Osteoblast (primary cell): ENCODE measurements around the gene SEC14L3. TPM values are rescaled to one million over a fixed set of nuclear protein-coding genes. Genes with fewer than 3 reads are reported as not detected.
"Not testable (repeated sequence)": the region's sequence is repeated elsewhere in the genome, so short reads cannot be mapped to it uniquely, and the experiment has no call there.

ENCODE experiments used
- DNase-seq: peaks from one replicate; pipeline ENCODE4 v3.0.0; 2011; ENCODE audit warnings: low spot score, mixed read lengths; ENCODE audit not compliant: insufficient read length; ENCODE audit errors: missing footprints
- H2AFZ ChIP-seq: 2 replicates; pipeline ENCODE4 v1.6.0; 2011; ENCODE audit warnings: mild to moderate bottlenecking, low read length
- H3K27ac ChIP-seq: 2 replicates; pipeline ENCODE4 v1.5.1; 2011; ENCODE audit warnings: mild to moderate bottlenecking, low read depth, low read length, moderate library complexity
- H3K27me3 ChIP-seq: 2 replicates; pipeline ENCODE4 v1.6.0; 2012; ENCODE audit warnings: mild to moderate bottlenecking, control low read depth, inconsistent platforms, low read length, moderate library complexity; ENCODE audit not compliant: insufficient read depth
- H3K36me3 ChIP-seq: 2 replicates; pipeline ENCODE4 v1.5.1; 2011; ENCODE audit warnings: mild to moderate bottlenecking, low read length, control low read depth, moderate library complexity; ENCODE audit not compliant: insufficient read depth
- H3K4me1 ChIP-seq: 2 replicates; pipeline ENCODE4 v1.5.1; 2011; ENCODE audit warnings: mild to moderate bottlenecking, low read length, control low read depth, moderate library complexity; ENCODE audit not compliant: insufficient read depth
- H3K4me2 ChIP-seq: 2 replicates; pipeline ENCODE4 v1.6.0; 2011; ENCODE audit warnings: mild to moderate bottlenecking, low read length; ENCODE audit not compliant: insufficient read depth
- H3K4me3 ChIP-seq: fragments of 200-600 bp; sonication (generic); 3 replicates; pipeline ENCODE4 v1.5.1; 2012; ENCODE audit warnings: mild to moderate bottlenecking, low read length, inconsistent platforms; ENCODE audit not compliant: insufficient read depth
- H3K79me2 ChIP-seq: 2 replicates; pipeline ENCODE4 v1.6.0; 2012; ENCODE audit warnings: mild to moderate bottlenecking, low read length, control low read depth, inconsistent platforms; ENCODE audit not compliant: insufficient read depth
- H3K9me3 ChIP-seq: 2 replicates; pipeline ENCODE4 v1.5.1; 2011; ENCODE audit warnings: low read depth, low read length, control low read depth
- H4K20me1 ChIP-seq: 2 replicates; pipeline ENCODE4 v1.6.0; 2012; ENCODE audit warnings: mild to moderate bottlenecking, low read length, control low read depth; ENCODE audit not compliant: insufficient read depth
- total RNA-seq: library from RNA; depleted of rRNA; stranded (reverse); fragments of >200 nt; gene quantifications from 2 replicates; pipeline ENCODE4 v1.2.3, GENCODE V29; 2012
- TF ChIP-seq, protein P1 (sequence below): IDR thresholded peaks from 2 replicates; pipeline ENCODE4 v1.5.1; 2011; ENCODE audit warnings: mild to moderate bottlenecking, low read depth, low read length, moderate library complexity; ENCODE audit errors: extremely low read depth

Gene SEC14L3
- total RNA-seq, 1 donor, result not detected

- H3K4me2 ChIP-seq, result no peak overlapping the region
- H3K4me1 ChIP-seq, result no peaks in the 10 kb centered on the region
- H3K27me3 ChIP-seq, result peaks cover 43% of the 10 kb centered on the region
Measured at GRCh38 chr22:30474121-30474520, 2.3 kb upstream of the SEC14L3 start.

GRCh38 chr22:30472994-30473720 lies 1.3 kb upstream of the SEC14L3 start:
- H3K4me1 ChIP-seq, result no peaks in the 10 kb centered on the region
- H3K9me3 ChIP-seq, result no peaks in the 10 kb centered on the region
- H3K27ac ChIP-seq, result no peak overlapping the region
- H3K27me3 ChIP-seq, result peaks cover 53% of the 10 kb centered on the region
- H3K36me3 ChIP-seq, result no peaks in the 10 kb centered on the region
- no peak overlapping the region for H3K4me3 ChIP-seq
- H3K79me2 ChIP-seq, result no peaks in the 10 kb centered on the region
- TF ChIP-seq, protein P1, sequence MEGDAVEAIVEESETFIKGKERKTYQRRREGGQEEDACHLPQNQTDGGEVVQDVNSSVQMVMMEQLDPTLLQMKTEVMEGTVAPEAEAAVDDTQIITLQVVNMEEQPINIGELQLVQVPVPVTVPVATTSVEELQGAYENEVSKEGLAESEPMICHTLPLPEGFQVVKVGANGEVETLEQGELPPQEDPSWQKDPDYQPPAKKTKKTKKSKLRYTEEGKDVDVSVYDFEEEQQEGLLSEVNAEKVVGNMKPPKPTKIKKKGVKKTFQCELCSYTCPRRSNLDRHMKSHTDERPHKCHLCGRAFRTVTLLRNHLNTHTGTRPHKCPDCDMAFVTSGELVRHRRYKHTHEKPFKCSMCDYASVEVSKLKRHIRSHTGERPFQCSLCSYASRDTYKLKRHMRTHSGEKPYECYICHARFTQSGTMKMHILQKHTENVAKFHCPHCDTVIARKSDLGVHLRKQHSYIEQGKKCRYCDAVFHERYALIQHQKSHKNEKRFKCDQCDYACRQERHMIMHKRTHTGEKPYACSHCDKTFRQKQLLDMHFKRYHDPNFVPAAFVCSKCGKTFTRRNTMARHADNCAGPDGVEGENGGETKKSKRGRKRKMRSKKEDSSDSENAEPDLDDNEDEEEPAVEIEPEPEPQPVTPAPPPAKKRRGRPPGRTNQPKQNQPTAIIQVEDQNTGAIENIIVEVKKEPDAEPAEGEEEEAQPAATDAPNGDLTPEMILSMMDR, result no peak
- H2AFZ ChIP-seq, result no peak overlapping the region
- H4K20me1 ChIP-seq, result no peaks in the 10 kb centered on the region
- H3K4me2 ChIP-seq, result no peak overlapping the region
- no peak for DNase-seq

More at GRCh38 chr22:30474121-30474520, 2.3 kb upstream of the SEC14L3 start:
- H3K27ac ChIP-seq, result no peak overlapping the region
- H3K4me3 ChIP-seq, result no peak overlapping the region
- no peak overlapping the region for H2AFZ ChIP-seq
- H4K20me1 ChIP-seq, result no peaks in the 10 kb centered on the region
- H3K9me3 ChIP-seq, result no peaks in the 10 kb centered on the region
- no peaks in the 10 kb centered on the region for H3K79me2 ChIP-seq
- TF ChIP-seq, protein P1, result no peak
- no peaks in the 10 kb centered on the region for H3K36me3 ChIP-seq
- no peak for DNase-seq

GRCh38 chr22:30470655-30471054 lies 1.2 kb downstream of the SEC14L3 start:
- no peaks in the 10 kb centered on the region for H3K4me1 ChIP-seq
- H3K36me3 ChIP-seq, result no peaks in the 10 kb centered on the region
- H3K79me2 ChIP-seq, result no peaks in the 10 kb centered on the region
- TF ChIP-seq, protein P1, result no peak
- H3K27me3 ChIP-seq, result peaks cover 46% of the 10 kb centered on the region
- no peak for DNase-seq
- H3K27ac ChIP-seq, result no peak overlapping the region
- H4K20me1 ChIP-seq, result no peaks in the 10 kb centered on the region
- H2AFZ ChIP-seq, result no peak overlapping the region
- H3K9me3 ChIP-seq, result no peaks in the 10 kb centered on the region
- H3K4me2 ChIP-seq, result no peak overlapping the region
- H3K4me3 ChIP-seq, result no peak overlapping the region

- no peaks in the 10 kb centered on the region for H3K79me2 ChIP-seq
- peak; percentile 64 for DNase-seq
- H3K9me3 ChIP-seq, result no peaks in the 10 kb centered on the region
- H3K4me1 ChIP-seq, result no peaks in the 10 kb centered on the region
- H3K27me3 ChIP-seq, result peaks cover 41% of the 10 kb centered on the region
- no peak overlapping the region for H3K4me2 ChIP-seq
- no peak overlapping the region for H3K27ac ChIP-seq
- H3K4me3 ChIP-seq, result no peak overlapping the region
- no peaks in the 10 kb centered on the region for H4K20me1 ChIP-seq
- no peak overlapping the region for H2AFZ ChIP-seq
- H3K36me3 ChIP-seq, result no peaks in the 10 kb centered on the region
- TF ChIP-seq, protein P1, result no peak
Measured at GRCh38 chr22:30469165-30469564, 2.7 kb downstream of the SEC14L3 start.

DNA sequence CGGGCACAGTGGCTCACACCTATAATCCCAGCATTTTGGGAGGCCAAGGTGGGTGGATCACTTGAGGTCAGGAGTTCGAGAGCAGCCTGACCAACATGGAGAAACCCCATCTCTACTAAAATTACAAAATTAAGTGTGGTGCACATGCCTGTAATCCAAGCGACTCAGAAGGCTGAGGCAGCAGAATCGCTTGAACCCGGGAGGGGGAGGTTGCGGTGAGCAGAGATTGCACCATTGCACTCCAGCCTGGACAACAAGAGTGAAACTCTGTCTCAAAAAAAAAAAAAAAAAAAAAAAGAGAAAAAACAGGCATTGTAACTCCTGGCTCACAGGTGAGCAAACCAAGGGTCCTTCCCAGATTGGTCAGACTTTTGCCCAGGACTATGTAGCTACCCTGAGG lies 11.3 kb downstream of the SEC14L3 start:
- not testable (repeated sequence) for H3K9me3 ChIP-seq, H3K4me3 ChIP-seq, H3K36me3 ChIP-seq, H3K4me2 ChIP-seq, H3K27me3 ChIP-seq, H3K79me2 ChIP-seq, DNase-seq, H3K4me1 ChIP-seq, H2AFZ ChIP-seq, H3K27ac ChIP-seq, H4K20me1 ChIP-seq
